GM08714 (cell line): Measurements from ENCODE around the gene CASK.

Experiments
- H3K4me3 ChIP-seq: fragments of 200-500 bp; sonication (Bioruptor generic); 2 replicates; pipeline ENCODE4 v1.5.1; 2014; ENCODE audit warnings: mild to moderate bottlenecking, low read length, inconsistent platforms
- ZNF274 ChIP-seq: IDR thresholded peaks from 2 replicates; pipeline ENCODE4 v1.6.1; 2012; ENCODE audit warnings: mild to moderate bottlenecking, low read depth, low read length

Gene CASK

GRCh38 chrX:41922431-41923151, 763 bp downstream of the CASK start:
- no peak for TF ChIP-seq ZNF274
- peak overlapping the region; percentile 96 for H3K4me3 ChIP-seq

GRCh38 chrX:41921492-41922430, 1.6 kb downstream of the CASK start:
- TF ChIP-seq ZNF274, result no peak
- H3K4me3 ChIP-seq, result peak overlapping the region; percentile 96

GRCh38 chrX:41919870-41920269, 3.5 kb downstream of the CASK start:
- TF ChIP-seq ZNF274, result no peak

GRCh38 chrX:41917517-41917916, 5.8 kb downstream of the CASK start:
- no peak for TF ChIP-seq ZNF274
- no peak overlapping the region for H3K4me3 ChIP-seq

More at GRCh38 chrX:41919870-41920269, 3.5 kb downstream of the CASK start:
- no peak overlapping the region; the same call in 1 of the 2 replicates for H3K4me3 ChIP-seq

GRCh38 chrX:41913476-41913875, 9.9 kb downstream of the CASK start:
- H3K4me3 ChIP-seq, result no peak overlapping the region
- no peak for TF ChIP-seq ZNF274

GRCh38 chrX:41912923-41913322, 10.4 kb downstream of the CASK start:
- no peak overlapping the region for H3K4me3 ChIP-seq
- TF ChIP-seq ZNF274, result no peak

GRCh38 chrX:41909068-41909467, 14.3 kb downstream of the CASK start:
- H3K4me3 ChIP-seq, result no peak overlapping the region
- TF ChIP-seq ZNF274, result no peak

GRCh38 chrX:41906515-41907187, 16.7 kb downstream of the CASK start:
- TF ChIP-seq ZNF274, result no peak
- no peak overlapping the region for H3K4me3 ChIP-seq

GRCh38 chrX:41903544-41903943, 19.8 kb downstream of the CASK start:
- no peak for TF ChIP-seq ZNF274
- no peak overlapping the region for H3K4me3 ChIP-seq

- TF ChIP-seq ZNF274, result no peak
- H3K4me3 ChIP-seq, result no peak overlapping the region
Observed at GRCh38 chrX:41900321-41900720, 23.0 kb downstream of the CASK start.

- H3K4me3 ChIP-seq, result no peak overlapping the region
- TF ChIP-seq ZNF274, result no peak
Observed at GRCh38 chrX:41895826-41896225, 27.5 kb downstream of the CASK start.

- H3K4me3 ChIP-seq, result no peak overlapping the region
- no peak for TF ChIP-seq ZNF274
Observed at GRCh38 chrX:41890026-41890423, 33.3 kb downstream of the CASK start.

- H3K4me3 ChIP-seq, result no peak overlapping the region
Observed at GRCh38 chrX:41889317-41890025, 33.9 kb downstream of the CASK start.

GRCh38 chrX:41887691-41888090, 35.7 kb downstream of the CASK start:
- TF ChIP-seq ZNF274, result no peak
- no peak overlapping the region for H3K4me3 ChIP-seq

More at GRCh38 chrX:41889317-41890025, 33.9 kb downstream of the CASK start:
- no peak for TF ChIP-seq ZNF274

- no peak for TF ChIP-seq ZNF274
- H3K4me3 ChIP-seq, result no peak overlapping the region
Observed at GRCh38 chrX:41885724-41886123, 37.6 kb downstream of the CASK start.
